ENCODE measurements around the gene HTR1D. TPM values are rescaled to one million over a fixed set of nuclear protein-coding genes. Genes with fewer than 3 reads are reported as not detected.
"Not testable (repeated sequence)": the region's sequence is repeated elsewhere in the genome, so short reads cannot be mapped to it uniquely, and the experiment has no call there.

The HTR1D gene
- polyA plus RNA-seq = under 1 TPM in 1 of 3 donors, not detected in 2; 0.02 TPM

GRCh38 chr1:23217421-23218115 lies at the start of gene HTR1D:
Gene HTR1D, minus strand, starts transcription at chr1:23217502. Its CDS starts 23,283 bp downstream, at chr1:23194219.
- WGBS, 3 donors = 2 to 3% (median 3%) methylated on average over 36 to 45 of the region's 45 CpGs
- H3K27ac ChIP-seq (ENCODE audit: low read depth, low read length) = no peak within 1 kb of the TSS

- 65 to 72% (median 68%) methylated on average over 3 of the region's 3 CpGs for WGBS, 3 donors
- no peak overlapping the region for H3K27ac ChIP-seq (ENCODE audit: low read depth, low read length)
Measured at GRCh38 chr1:23263380-23263887, 46.1 kb upstream of the HTR1D start.

GRCh38 chr1:23258082-23258481 lies 40.8 kb upstream of the HTR1D start:
- WGBS, 3 donors = 48 to 73% (median 69%) methylated on average over 1 of the region's 2 CpGs

GRCh38 chr1:23257371-23257770 lies 40.1 kb upstream of the HTR1D start:
- not testable (repeated sequence) for H3K27ac ChIP-seq (ENCODE audit: low read depth, low read length)
- 92 to 96% (median 92%) methylated on average over 9 to 33 of the region's 34 CpGs for WGBS, 3 donors

More at GRCh38 chr1:23258082-23258481, 40.8 kb upstream of the HTR1D start:
- H3K27ac ChIP-seq (ENCODE audit: low read depth, low read length) = not testable (repeated sequence)

GRCh38 chr1:23254584-23254983 lies 37.3 kb upstream of the HTR1D start:
- no peak overlapping the region for H3K27ac ChIP-seq (ENCODE audit: low read depth, low read length)
- WGBS, 3 donors = 83 to 93% (median 91%) methylated on average over 5 of the region's 5 CpGs

- 69 to 91% (median 83%) methylated on average over 1 of the region's 1 CpG for WGBS, 3 donors
- H3K27ac ChIP-seq (ENCODE audit: low read depth, low read length) = no peak overlapping the region
Measured at GRCh38 chr1:23251812-23252211, 34.5 kb upstream of the HTR1D start.

GRCh38 chr1:23249787-23250454 lies 32.6 kb upstream of the HTR1D start:
- H3K27ac ChIP-seq (ENCODE audit: low read depth, low read length) = no peak overlapping the region
- 56 to 75% (median 57%) methylated on average over 6 of the region's 6 CpGs for WGBS, 3 donors

GRCh38 chr1:23247276-23247675 lies 30.0 kb upstream of the HTR1D start:
- WGBS, 3 donors = 94 to 99% (median 95%) methylated on average over 6 of the region's 6 CpGs
- no peak overlapping the region for H3K27ac ChIP-seq (ENCODE audit: low read depth, low read length)

- no peak overlapping the region for H3K27ac ChIP-seq (ENCODE audit: low read depth, low read length)
- WGBS, 3 donors = 83 to 97% (median 89%) methylated on average over 2 of the region's 2 CpGs
Measured at GRCh38 chr1:23246274-23246673, 29.0 kb upstream of the HTR1D start.

- no peak overlapping the region for H3K27ac ChIP-seq (ENCODE audit: low read depth, low read length)
- WGBS, 3 donors = 92 to 98% (median 94%) methylated on average over 7 of the region's 7 CpGs
Measured at GRCh38 chr1:23244256-23244761, 27.0 kb upstream of the HTR1D start.

- 88 to 92% (median 91%) methylated on average over 7 of the region's 7 CpGs for WGBS, 3 donors
- H3K27ac ChIP-seq (ENCODE audit: low read depth, low read length) = no peak overlapping the region
Measured at GRCh38 chr1:23242414-23242813, 25.1 kb upstream of the HTR1D start.

GRCh38 chr1:23239638-23240295 lies 22.5 kb upstream of the HTR1D start:
- WGBS, 3 donors = 81 to 90% (median 86%) methylated on average over 4 to 5 of the region's 5 CpGs
- H3K27ac ChIP-seq (ENCODE audit: low read depth, low read length) = no peak overlapping the region

- 81 to 90% (median 81%) methylated on average over 2 of the region's 2 CpGs for WGBS, 3 donors
- no peak overlapping the region for H3K27ac ChIP-seq (ENCODE audit: low read depth, low read length)
Measured at GRCh38 chr1:23238565-23238964, 21.3 kb upstream of the HTR1D start.

GRCh38 chr1:23237508-23237907 lies 20.2 kb upstream of the HTR1D start:
- 83 to 89% (median 86%) methylated on average over 2 of the region's 2 CpGs for WGBS, 3 donors
- no peak overlapping the region for H3K27ac ChIP-seq (ENCODE audit: low read depth, low read length)

- 87 to 92% (median 88%) methylated on average over 2 of the region's 2 CpGs for WGBS, 3 donors
- H3K27ac ChIP-seq (ENCODE audit: low read depth, low read length) = no peak overlapping the region
Measured at GRCh38 chr1:23227806-23228205, 10.5 kb upstream of the HTR1D start.

- H3K27ac ChIP-seq (ENCODE audit: low read depth, low read length) = no peak overlapping the region
- whole genome bisulfite sequencing, 3 donors = 28 to 37% (median 34%) methylated on average over 17 of the region's 17 CpGs
Measured at GRCh38 chr1:23224739-23225648, 7.7 kb upstream of the HTR1D start.

GRCh38 chr1:23223963-23224362 lies 6.7 kb upstream of the HTR1D start:
- WGBS, 3 donors = 66 to 86% (median 77%) methylated on average over 6 of the region's 6 CpGs
- not testable (repeated sequence) for H3K27ac ChIP-seq (ENCODE audit: low read depth, low read length)

GRCh38 chr1:23223490-23223951 lies 6.2 kb upstream of the HTR1D start:
- WGBS, 3 donors = 59 to 68% (median 60%) methylated on average over 1 of the region's 1 CpG

More at GRCh38 chr1:23223490-23223951, 6.2 kb upstream of the HTR1D start:
- H3K27ac ChIP-seq (ENCODE audit: low read depth, low read length) = not testable (repeated sequence)

Data from adipose tissue (tissue), 3 donors.